ENCODE results near the gene FAM3D.
"Not testable (repeated sequence)": the region's sequence is repeated elsewhere in the genome, so short reads cannot be mapped to it uniquely, and the experiment has no call there.

The FAM3D gene, protein sequence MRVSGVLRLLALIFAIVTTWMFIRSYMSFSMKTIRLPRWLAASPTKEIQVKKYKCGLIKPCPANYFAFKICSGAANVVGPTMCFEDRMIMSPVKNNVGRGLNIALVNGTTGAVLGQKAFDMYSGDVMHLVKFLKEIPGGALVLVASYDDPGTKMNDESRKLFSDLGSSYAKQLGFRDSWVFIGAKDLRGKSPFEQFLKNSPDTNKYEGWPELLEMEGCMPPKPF

DNA sequence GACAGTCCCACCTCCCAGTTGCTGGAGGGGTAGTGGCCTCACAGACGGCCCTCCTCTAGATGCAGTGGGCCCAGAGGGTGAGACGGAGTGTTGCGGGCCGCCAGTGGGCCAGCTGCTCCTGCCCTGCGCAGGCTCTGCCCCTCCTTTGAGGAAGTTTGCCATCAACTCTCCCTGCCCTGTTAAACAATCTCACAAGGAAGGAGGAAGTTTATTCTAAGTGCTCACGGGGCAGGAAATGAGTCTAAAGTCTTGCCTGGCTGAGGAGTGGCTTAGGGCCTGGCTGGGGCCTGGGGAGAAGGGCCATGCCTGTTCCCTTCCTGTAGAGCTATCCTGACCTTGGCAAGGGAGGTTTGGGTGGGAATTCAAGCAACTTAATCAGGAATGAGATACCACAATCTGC lies at the start of gene FAM3D:
Gene FAM3D (minus strand): TSS at position 92 of the 400 bp plus-strand sequence. CDS start 11,211 bp downstream, outside the sequence.
- DNase-seq: no peak

DNA sequence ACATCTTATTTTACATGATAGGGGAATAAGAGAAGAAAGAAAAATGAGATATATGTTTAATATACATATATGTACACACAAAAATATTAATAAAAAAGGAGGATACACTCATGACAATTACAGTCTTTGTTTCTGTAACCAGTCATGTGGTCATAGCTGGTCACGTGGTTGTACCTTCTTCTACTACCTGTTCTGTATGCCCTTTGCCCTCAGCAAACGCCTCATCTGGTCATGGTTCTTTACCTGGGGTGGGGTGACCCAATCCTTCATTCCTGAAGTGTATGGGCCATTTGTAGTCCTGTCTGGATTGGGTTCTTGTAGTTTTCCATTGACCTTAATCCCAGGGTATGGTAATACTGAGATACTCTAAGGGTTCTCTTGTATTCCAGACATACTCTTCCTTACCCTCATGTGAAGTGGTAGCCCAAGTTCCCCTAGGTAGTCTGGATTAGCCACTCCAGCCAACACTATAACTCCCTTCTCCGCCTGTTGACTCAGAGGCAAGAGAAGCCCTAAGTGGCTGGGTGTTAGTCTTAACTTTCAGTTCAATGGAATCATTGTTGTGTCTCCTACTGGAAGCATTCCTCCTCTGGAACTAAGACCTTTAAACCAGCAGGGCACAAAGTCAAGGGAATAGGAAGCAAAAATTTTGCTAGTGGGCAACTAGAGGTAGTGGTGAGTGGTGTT lies 47.3 kb upstream of the FAM3D start:
- no peak for DNase-seq

DNA sequence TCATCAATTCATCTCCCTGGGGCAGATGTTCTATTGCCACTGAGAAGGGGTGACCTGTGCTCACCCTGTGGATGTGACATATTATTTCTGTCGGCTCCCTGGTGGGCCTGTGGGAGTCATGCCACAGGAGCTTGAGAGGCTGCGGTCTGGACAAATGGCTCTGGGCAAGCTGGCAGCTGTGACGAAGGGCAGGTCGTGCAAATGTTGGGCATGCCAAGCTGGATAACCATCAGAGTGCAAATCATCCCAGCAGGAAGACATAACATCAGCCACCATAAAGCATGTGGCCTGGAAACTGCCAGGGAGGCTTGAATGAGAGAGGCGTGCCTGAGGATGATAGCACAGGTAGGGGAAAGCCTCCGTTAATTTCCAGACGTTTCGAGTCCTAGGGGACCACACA lies 45.3 kb upstream of the FAM3D start:
- DNase-seq: no peak

DNA sequence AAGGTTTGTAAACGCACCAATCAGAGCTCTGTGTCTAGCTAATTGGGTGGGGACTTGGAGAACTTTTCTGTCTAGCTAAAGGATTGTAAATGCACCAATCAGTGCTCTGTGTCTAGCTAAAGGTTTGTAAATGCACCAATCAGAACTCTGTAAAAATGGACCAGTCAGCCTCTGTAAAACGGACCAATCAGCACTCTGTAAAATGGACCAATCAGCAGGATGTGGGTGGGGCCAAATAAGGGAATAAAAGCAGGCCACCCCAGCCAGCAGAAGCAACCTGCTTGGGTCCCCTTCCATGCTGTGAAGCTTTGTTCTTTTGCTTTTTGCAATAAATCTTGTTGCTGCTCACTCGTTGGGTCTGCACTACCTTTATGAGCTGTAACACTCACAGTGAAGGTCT lies 42.4 kb upstream of the FAM3D start:
- not testable (repeated sequence) for DNase-seq

DNA sequence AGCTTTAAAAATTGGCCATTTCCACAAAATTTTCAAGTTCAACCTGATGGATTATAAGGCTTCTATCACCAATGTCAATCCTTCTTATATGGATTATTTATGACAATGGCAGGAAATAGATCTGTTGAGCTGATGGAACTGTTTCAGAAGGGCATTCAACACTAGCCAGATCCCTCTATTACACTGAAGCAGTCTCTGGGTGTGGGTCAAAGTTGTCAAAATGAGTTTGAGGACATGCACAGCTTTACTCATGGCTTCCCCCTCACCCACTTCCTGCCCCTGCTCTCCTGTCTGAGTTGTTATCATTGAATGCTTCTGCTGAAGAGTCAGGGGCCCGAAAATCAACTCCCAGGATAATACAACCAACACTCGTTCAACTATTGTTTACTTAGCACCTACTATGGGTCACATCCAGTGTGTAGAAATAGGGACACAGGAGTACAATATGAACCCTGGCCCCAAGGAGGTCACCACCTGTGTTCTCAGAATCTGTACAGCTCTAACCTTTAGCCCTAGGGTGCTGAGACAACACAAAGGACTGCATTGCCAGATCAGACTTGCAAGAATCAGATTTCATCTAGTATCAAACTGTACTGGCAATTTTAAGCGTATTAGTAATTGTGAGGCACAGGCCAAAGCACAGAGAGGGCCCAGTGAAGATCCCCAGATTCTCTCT lies 41.7 kb upstream of the FAM3D start:
- DNase-seq: no peak

DNA sequence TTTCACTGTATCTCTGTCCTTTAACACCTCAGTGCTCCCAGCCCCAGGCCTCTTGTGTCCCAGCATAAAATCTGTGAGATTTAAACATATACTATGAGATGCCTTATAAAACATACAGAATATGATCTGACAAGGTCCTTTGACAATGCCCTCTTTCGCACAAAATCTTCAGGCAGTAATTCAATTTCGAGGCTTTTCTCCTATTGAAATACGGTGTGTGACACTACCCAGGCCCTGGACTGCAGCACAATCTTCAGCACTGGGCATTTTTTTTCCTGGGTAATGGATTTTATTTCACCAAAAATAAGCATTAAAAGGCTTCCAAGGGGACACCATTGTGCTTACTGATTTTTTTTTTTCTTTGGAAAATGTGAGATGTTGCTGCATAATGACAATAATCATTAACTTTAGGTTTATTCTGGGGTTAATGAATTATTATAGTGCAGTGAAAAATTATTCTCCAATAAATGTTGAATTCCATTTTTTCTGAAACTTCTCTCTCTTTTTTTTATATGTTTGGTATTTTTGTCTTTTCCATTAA lies 40.9 kb upstream of the FAM3D start:
- no peak for DNase-seq

DNA sequence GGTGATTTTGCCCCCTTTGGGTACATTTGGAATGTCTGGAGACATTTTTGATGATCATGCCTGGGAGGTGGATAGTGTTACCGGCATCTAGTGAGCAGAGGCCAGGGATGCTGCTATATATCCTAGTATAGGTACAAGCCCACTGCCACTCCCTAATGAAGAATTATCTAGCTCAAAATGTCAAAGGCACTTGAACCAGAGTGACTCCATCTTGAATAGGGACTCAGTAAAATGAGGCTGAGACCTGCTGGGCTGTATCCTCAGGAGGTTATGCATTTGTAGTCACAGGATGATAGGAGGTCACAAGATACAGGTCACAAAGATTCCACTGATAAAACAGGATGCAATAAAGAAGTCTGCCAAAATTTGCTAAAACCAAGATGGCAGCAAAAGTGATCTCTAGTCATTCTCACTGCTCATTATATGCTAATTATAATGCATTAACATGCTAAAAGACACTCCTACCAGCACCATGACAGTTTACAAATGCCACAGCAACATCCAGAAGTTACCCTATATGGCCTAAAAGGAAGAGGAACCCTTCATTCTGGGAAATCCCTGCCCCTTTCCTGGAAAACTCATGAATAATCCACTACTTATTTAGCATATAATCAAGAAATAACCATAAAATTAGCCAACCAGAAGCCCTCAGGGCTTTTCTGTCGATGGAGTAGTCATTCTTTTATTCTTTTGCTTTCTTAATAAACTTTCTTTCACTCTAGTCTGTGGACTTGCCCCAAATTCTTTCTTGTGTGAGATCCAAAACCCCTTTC lies 40.0 kb upstream of the FAM3D start:
- DNase-seq: no peak

DNA sequence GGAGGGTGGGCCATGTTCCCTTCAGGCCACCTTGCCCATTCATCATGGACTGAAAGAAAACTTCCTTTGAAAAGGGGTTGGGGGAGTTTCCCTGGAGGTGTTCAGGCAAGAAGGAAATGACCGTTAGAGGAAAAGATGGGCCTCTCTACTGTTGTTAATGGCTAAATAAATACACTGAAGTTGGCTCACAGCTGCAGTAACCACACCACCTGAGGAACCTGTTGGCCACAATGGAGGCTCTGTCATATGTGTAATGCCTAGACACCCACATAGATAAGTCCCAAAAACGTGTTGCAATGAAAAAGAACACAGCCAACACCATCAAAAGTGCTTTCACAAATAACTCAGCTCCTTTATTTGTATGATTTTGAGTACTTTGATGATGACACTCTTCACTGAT lies 38.2 kb upstream of the FAM3D start:
- DNase-seq: no peak

DNA sequence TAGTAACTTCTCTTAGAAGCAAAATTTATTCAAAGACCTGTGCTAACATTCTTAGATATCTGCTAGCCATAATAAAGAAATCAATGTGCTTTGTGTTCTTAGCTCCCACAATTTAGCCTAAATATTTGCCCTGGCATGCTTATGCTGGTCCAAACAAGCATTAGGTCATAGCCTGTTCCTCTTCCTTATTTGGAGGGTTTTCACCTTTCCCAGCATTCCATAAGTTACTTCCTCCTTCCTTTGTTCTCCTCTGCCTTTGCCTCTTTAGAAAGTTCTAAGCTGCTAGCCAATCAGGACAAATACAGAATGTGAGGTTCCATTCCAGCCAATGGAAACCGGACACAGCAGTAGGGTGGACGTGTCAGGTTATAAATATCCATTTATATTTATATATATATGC lies 37.7 kb upstream of the FAM3D start:
- DNase-seq: not testable (repeated sequence)

DNA sequence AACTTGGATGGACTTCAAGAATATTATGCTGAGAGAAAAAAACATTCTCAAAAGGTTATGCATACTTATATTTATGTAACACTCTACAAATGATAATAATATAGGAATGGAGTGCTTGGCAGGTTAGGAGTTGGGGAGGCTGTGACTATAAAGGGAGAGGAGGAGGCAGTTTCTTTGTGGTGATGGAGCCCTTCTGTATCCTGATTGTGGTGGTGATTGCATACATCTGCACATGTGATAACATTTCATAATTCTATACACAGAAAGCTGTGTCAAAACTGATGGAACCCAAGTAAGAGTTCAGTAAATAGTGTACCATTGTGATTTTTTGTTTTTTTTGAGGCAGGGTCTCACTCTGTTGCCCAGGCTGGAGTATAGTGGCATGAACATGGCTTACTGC lies 31.7 kb upstream of the FAM3D start:
- DNase-seq: no peak

DNA sequence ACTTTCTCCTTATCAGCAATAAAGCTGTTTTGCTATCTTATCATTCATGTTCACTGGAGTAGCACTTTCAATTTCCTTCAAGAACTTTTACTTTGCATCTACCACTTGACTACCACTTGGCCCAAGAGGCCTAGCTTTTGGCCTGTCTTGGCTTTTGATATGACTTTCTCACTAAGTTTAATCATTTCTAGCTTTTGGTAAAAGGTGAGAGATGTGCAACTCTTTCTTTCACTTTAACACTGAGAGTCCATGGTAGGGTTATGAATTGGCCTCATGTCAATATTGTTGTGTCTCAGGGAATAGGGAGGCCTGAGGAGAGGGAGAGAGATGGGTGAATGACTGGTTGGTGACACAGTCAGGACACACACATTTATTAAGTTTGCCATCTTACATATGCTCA lies 31.0 kb upstream of the FAM3D start:
- no peak for DNase-seq

DNA sequence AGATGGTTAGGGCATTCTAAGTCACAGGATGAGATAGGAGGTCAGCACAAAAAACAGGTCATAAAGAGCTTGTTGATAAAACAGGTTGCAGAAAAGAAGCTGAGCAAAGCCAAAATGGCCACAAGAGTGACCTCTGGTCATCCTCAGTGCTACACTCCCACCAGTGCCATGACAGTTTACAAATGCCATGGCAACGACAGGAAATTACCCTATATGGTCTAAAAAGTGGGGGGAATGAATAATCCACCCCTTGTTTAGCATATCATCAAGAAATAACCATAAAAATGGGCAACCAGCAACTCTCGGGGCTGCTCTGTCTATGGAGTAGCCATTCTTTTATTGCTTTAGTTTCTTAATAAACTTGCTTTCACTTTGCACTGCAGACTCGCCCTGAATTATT lies 30.2 kb upstream of the FAM3D start:
- not testable (repeated sequence) for DNase-seq

DNA sequence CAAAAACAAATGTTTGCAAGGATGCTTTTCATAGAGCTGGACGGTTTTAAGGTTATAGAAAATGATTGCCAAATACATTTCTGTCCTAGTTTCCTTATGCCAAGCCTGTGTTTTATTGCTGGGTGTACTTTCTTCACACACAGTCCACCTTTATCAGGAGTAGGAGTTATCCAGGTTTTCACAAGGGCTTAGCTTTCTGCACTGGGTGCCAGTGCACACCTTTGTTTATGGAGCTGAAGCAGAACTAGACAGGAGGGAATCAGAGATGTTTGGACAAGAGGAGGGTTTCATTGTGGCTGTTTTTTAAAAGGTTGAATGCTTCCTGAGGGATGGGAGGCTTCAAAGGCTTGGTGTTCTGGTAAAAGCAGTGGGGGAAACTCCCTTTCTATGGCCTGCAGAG lies 29.5 kb upstream of the FAM3D start:
- no peak for DNase-seq

DNA sequence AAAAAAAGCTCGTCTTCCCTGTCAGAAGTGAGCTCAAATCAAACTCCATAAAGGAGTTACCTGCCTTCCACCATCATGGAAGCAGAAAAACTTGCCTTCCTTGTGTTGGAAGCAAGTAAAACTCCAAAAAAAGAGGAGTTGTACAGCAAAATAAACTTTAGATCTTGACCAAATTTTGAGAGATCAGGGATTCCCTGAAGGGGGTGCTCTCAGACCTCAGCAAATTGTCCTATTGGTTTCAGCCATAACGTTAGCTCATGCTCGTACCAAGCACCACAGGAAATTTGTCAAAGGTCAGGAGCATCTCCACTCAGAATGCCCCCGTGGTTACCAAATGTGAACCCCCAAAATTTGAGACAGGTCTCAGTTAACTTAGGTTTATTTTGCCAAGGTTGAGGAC lies 28.7 kb upstream of the FAM3D start:
- not testable (repeated sequence) for DNase-seq

DNA sequence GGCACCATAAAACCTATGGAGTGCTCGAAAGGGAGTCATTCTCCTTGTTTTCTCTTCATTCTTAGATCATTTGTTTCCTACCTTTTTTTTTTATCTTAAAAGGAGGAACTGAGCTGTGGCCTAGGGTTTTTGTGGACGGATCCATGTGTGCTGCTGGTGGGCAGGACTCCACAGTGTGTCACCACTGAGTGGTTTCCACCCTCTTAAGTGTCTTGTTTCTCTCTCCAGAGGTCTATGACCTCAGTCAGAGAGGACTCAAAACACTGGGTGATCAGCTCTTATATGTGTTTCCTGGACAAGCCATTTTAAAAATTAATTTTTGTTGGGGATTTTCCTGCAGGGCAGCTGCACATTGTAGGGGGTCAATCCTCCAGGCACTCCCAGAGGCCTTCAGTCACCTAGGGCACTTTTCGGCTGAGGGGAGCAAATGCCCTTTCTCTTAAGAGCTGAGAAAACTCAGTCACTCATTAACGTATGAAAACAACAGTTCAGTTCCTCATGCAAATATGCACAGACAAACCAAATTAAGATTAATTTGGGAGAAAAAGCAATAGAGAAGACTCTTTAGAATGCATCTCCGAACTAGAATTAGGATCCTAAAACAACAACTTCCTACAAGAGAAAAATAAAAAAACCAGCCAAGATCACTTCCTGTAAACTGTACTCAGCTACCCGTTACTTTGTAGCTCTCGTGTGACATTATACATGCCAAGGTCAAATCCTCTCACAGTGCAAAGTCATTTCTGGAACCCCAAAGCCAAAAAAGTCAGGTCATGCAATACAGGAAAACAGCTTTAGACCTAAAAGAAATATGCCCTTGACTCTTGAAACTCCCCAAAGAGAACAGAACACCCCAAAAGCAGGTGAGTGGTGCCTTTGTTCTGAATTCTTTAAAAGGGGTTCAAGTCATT lies 27.6 kb upstream of the FAM3D start:
- DNase-seq: no peak

DNA sequence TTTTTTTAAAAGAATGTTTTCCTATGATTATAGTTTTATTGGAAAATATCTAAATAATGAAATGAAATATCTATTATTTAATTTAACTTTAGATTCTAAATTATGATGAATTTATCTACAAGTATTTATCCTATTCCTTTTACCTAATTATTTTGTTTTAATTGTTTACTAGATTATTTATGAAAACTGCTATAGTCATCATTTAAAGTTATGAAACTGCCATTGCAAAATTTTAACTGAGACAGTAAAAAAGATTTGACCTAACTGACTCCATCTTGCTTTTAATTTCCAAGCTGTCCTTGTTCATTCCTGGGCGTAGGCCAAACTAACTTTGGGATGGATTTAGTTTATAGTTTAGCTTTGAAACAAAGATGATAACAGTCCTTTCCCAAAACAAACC lies 25.9 kb upstream of the FAM3D start:
- DNase-seq: no peak

DNA sequence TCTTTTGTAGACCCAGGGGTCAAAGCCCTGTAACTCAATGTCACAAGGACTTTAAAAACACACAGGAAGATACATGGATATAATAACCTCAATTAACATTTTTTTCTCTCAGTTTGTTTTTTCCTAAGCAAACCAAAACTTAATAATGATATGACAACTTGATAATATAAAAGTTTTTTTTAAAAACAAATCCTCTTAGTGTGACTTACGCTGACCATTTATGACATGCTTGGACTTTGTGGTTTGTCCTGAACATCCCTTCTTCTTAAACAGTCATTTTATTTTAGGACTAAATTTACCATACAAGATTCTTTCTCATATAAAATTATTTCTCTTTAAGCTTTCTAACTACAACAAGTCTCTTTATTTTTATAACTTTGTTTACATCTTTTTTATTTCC lies 25.4 kb upstream of the FAM3D start:
- DNase-seq: no peak

DNA sequence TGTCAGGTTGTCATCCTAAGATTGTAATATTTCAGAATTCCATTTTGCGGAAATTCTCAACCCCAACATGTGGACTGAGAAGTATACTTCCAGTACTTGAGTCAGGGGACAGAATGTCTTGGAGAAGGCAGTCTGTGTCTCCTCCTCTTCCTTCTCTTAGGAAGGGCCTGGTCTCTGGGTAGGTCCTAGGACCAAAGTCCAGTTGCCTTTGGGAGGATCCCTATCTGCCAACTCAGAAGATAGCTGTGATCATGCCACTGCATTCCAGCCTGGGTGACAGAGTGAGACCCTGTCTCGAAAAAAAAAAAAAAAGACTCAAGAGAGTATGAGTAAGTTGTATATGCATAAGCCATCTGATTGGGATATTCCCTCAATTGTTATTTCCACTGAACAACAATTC lies 23.9 kb upstream of the FAM3D start:
- DNase-seq: no peak

DNA sequence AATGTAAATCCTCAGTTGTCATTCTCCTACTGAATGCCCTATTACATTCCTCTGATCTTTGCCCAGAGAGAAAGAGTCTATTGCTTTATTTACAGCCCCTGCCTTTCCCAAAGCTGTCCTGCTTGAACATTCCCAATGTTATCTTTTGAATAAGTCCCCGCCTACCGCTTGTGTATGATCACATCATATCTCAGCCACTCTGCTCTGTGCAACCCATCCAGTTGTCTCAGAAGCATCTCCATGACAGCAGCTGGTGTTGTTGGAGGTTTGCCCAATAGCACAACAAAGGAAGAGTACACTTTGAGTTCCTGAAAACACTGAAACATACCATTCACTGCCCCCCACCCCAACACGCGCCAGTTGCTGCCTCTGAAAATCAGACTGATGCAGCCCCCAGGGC lies 22.0 kb upstream of the FAM3D start:
- no peak for DNase-seq

DNA sequence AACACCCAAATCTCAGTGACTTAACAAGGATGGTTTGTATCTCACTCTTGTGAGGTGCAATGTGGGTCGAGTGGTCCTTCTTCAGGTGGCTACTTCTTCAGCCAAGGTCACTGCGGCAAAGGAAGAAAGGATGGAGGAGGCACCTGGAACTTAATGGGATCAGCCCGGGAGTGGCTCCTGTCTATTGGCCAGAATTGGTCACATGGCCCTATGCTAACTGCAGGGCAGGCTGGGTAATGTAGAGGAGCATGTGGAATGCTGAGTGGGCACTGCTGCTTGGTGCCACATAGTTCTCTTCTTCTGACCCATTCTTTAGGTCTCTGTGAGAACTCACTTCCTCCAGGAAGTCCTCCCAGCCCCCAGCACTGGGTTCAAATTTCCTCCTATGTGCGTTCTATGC lies 20.3 kb upstream of the FAM3D start:
- DNase-seq: no peak

DNA sequence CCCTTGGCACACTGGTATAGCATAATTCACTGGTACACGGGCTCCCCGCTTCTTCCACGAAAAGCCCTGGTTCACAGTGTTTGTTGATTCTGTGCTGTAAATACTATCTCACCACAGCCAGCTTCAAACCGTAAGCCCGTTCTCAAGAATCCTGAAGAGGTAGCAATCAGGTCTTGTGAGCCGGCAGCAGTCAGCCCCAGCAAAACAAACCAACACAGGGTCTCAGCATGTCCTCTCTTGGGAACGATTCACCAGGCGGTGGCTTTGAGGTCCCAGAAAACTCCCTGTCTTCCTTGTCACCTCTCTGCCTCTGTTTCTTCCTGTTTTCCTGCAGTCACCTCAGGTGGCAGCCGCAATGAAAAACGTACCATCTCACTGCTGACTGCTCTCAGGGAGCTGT lies 19.1 kb upstream of the FAM3D start:
- DNase-seq: no peak
